Measurements from ENCODE around the gene PUM1.

The PUM1 gene

DNA sequence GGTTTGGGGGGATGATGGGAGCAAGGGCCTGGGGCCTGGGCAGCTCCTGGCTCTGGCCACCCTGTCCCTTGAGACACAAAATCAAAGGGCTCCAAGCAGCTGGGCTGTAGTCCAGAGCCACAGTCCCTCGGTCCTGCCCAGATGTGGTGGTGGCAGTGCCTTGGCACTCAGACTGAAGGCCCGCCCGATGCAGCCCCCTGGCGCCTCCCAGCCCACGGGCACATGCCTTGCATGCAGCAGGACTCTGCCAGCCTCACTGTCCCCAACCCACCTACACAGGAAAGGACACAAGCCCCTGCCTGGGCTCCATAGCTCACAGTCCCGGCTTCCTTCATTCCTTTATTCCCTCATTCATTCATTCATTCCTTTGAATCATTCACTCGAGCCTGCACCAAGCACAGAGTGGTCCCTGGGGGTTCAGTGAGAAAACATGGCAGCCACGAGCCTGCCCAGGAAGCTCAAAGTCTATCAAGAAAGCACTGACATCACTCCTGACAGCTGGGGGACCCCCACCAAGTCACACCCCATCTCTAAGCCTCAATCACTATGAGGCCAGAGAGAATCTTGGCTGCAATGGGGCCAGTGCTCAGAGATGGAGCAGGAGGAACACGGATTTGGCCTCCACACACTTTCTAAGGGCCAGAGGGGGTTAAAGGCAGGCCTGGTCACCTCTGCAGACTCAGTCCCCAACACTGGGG lies 162.8 kb downstream of the PUM1 start:
- DNase-seq (ENCODE audit: low read depth): no peak
- TF ChIP-seq, protein P1, sequence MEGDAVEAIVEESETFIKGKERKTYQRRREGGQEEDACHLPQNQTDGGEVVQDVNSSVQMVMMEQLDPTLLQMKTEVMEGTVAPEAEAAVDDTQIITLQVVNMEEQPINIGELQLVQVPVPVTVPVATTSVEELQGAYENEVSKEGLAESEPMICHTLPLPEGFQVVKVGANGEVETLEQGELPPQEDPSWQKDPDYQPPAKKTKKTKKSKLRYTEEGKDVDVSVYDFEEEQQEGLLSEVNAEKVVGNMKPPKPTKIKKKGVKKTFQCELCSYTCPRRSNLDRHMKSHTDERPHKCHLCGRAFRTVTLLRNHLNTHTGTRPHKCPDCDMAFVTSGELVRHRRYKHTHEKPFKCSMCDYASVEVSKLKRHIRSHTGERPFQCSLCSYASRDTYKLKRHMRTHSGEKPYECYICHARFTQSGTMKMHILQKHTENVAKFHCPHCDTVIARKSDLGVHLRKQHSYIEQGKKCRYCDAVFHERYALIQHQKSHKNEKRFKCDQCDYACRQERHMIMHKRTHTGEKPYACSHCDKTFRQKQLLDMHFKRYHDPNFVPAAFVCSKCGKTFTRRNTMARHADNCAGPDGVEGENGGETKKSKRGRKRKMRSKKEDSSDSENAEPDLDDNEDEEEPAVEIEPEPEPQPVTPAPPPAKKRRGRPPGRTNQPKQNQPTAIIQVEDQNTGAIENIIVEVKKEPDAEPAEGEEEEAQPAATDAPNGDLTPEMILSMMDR (conservative IDR thresholded peaks at IDR 0.05; ENCODE audit: low read depth, low read length): no peak
- no peak overlapping the region for H3K4me3 ChIP-seq (ENCODE audit: low read length)

DNA sequence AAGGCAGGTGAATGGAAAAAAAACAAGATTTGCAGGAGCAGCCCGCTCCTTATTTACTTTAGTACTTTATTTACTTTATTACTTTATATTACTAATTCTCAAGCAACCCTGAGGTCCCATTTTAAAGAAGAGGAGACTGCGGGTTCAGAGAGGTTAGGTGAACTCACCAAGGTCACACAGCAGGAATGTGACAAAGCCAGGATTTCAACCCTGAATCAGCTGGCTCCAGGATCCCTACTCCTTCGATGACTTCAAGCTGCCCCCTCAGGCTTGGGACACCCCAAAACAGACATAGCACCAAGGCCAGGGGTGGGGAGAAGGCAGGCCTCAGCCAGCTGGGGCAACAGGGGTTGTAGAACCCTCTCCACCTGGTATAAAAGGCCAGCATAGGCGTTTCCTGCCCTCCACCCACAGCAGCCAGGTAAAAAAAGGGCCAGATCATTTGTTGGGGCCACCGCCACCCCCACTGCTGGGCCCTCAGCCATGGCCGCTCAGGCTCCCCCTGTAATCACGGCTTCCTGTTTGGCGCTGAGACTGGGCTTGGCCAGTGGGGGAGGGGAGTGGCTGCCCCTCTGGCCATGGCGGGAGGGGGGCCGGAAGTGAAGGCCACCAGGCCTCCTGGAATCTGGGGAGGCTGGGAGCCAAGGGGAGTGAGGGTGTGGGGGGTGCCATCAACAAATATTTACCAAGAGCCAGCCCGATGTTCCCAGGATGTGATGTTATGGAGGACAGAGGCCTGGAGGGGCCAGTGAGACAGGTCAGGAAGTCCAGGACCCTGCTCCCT lies 163.5 kb downstream of the PUM1 start:
- TF ChIP-seq, protein P1 (conservative IDR thresholded peaks at IDR 0.05; ENCODE audit: low read depth, low read length): no peak
- H3K4me3 ChIP-seq (ENCODE audit: low read length): no peak overlapping the region
- DNase-seq (ENCODE audit: low read depth): no peak

DNA sequence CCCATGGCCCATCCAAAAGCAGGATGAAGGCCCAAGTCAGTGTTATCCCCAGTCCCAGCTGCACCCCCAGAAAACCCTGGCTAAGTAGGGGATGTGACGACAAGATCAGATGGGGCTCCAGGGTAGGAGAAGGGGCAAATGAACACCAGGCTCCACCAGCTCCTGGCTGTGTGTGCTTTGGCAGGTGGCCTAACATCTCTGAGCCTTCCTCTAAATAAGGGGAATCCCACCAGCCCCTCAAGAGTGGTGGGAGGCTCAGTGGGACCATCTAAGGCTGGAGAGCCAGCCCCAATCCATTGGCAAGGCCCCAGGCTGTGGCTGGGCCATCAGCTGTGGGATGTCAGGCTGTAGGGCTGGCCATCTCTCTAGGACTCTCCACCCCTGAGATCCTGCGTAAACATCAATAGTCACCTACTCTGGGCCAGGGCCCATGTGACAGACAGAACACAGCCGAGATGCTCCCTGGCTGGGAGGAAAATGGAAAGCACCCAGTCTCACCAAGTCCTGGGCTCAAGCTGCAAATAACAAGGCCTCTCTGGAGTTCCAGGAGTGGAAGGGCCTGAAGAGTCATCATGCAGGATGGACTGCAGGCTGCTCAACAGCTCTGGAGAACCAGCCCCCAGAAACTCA lies 164.5 kb downstream of the PUM1 start:
- no peak overlapping the region for H3K4me3 ChIP-seq (ENCODE audit: low read length)
- TF ChIP-seq, protein P1 (conservative IDR thresholded peaks at IDR 0.05; ENCODE audit: low read depth, low read length): no peak
- no peak for DNase-seq (ENCODE audit: low read depth)

DNA sequence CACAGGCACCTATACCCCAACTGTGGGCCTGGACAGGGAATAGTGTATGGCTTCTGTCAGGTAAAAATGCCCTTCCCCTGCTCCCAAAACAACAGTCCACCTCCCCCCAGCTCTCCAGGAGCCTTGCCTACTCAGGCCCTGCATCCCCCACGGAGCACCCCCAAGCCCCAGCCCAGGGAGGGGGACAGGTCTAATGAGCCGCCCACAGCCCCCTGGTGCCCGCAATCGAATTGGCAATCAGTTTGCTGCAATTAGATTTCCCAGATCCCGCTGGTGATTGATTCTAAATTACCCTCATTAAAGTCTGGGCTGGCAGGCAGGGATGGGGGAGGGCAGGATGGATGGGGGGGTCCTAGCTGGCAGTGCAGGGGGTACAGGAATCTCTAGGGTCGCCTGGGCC lies 165.0 kb downstream of the PUM1 start:
- no peak for DNase-seq (ENCODE audit: low read depth)
- TF ChIP-seq, protein P1 (conservative IDR thresholded peaks at IDR 0.05; ENCODE audit: low read depth, low read length): no peak
- no peak overlapping the region for H3K4me3 ChIP-seq (ENCODE audit: low read length)

DNA sequence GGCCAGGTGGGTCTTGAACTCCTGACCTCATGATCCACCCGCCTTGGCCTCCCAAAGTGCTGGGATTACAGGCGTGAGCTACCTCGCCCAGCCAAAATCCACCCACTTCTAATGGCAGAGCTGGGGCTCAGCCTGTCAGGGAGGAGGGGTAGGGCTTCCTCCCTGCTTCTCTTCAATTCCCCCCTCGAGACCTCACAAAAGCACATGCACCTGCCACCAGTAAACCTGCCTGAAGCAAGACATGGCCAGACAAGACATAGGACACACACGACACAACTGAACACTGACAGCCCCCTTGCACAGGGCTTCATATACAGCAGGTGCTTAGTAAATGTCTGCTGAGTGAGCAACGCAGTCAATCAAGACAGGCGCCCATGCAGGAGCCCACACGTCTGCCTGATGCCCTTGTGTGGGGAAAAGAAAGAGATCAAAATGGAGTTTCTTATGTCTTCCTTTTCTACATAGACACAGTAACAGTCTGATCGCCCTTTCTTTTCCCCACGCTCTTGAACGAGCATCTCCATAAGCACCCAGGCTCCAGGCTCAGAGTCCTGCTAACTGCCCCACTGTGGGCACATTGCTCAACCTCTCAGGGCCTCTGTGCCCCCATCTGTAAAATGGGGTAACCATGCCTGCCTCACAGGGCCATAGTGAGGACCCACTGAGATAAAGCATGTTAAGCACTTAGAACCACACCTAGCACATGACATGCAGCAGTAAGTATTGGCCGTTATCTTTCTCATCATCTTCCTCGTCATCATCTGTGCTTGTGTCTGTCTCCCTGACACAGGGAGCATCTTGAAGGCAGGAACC lies 165.7 kb downstream of the PUM1 start:
- no peak overlapping the region for H3K4me3 ChIP-seq (ENCODE audit: low read length)
- TF ChIP-seq, protein P1 (conservative IDR thresholded peaks at IDR 0.05; ENCODE audit: low read depth, low read length): no peak
- no peak for DNase-seq (ENCODE audit: low read depth)

DNA sequence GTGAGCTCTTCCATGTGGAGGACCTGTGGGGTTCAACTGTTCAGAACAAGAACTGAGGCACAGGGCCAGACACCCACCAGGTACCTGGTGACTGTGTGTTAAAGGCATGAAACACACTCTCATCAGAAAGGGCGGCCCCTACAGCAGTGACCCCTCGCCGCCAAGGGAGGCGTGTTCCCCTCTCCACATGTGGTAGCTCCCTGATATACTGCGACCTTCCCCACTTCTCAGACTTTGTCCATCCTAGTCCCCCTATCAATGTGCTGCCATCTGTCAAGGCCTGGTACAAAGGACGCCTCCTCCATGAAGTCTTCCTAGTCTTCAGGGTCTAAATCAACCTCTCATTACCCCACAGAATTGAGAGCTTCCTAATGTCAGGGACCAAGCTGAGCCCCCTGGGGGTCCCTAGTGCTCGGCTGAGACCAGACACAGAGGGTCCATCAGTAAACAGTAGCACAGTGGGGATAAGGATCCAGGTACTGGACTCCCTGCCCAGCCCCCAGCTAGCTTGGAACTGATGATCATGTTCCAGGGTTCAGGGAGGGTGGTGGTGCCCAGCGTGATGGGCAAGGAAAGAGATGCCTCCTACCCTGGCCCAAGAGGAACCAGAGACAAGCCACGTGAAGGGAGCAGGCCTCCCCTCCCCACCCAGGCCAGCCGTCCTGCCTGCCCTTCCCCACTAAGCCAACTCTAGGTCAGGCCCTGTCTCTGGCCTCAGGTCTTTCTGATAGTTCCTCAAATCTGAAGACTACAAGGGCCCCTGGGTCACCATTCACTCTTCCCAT lies 167.3 kb downstream of the PUM1 start:
- DNase-seq (ENCODE audit: low read depth): no peak
- H3K4me3 ChIP-seq (ENCODE audit: low read length): no peak overlapping the region
- TF ChIP-seq, protein P1 (conservative IDR thresholded peaks at IDR 0.05; ENCODE audit: low read depth, low read length): no peak
